ENCODE data around the gene PDE11A.

PDE11A gene

GRCh38 chr2:177921726-177922125, 150.9 kb downstream of the PDE11A start:
- no peak for DNase-seq

GRCh38 chr2:177917169-177917568, 155.4 kb downstream of the PDE11A start:
- DNase-seq: no peak

- no peak for DNase-seq
These were observed 156.2 kb downstream of the PDE11A start for GRCh38 chr2:177916342-177916741.

GRCh38 chr2:177914247-177914646, 158.3 kb downstream of the PDE11A start:
- DNase-seq: no peak

- DNase-seq: no peak
These were observed 162.6 kb downstream of the PDE11A start for GRCh38 chr2:177909962-177910361.

GRCh38 chr2:177908824-177909223, 163.8 kb downstream of the PDE11A start:
- no peak for DNase-seq

- DNase-seq: peak; percentile 55
These were observed 164.4 kb downstream of the PDE11A start for GRCh38 chr2:177908182-177908581.

GRCh38 chr2:177906041-177906718, 166.4 kb downstream of the PDE11A start:
- peak; percentile 67 for DNase-seq

GRCh38 chr2:177905640-177906039, 166.9 kb downstream of the PDE11A start:
- no peak for DNase-seq

- no peak for DNase-seq
These were observed 170.0 kb downstream of the PDE11A start for GRCh38 chr2:177902395-177903163.

GRCh38 chr2:177900082-177900481, 172.5 kb downstream of the PDE11A start:
- no peak for DNase-seq

- DNase-seq: no peak
These were observed 175.3 kb downstream of the PDE11A start for GRCh38 chr2:177897278-177897677.

GRCh38 chr2:177896587-177896986, 176.0 kb downstream of the PDE11A start:
- no peak for DNase-seq

- DNase-seq: no peak
These were observed 178.0 kb downstream of the PDE11A start for GRCh38 chr2:177894546-177894945.

GRCh38 chr2:177893880-177894279, 178.7 kb downstream of the PDE11A start:
- DNase-seq: no peak

- no peak for DNase-seq
These were observed 181.0 kb downstream of the PDE11A start for GRCh38 chr2:177891533-177891932.

GRCh38 chr2:177889818-177890460, 182.6 kb downstream of the PDE11A start:
- DNase-seq: no peak

GRCh38 chr2:177888581-177888980, 184.0 kb downstream of the PDE11A start:
- no peak for DNase-seq

- no peak for DNase-seq
These were observed 184.9 kb downstream of the PDE11A start for GRCh38 chr2:177887722-177888121.

GRCh38 chr2:177886824-177887223, 185.8 kb downstream of the PDE11A start:
- DNase-seq: no peak

- DNase-seq: no peak
These were observed 186.6 kb downstream of the PDE11A start for GRCh38 chr2:177885828-177886466.

- DNase-seq: peak; percentile 5
These were observed 189.4 kb downstream of the PDE11A start for GRCh38 chr2:177883177-177883576.

GRCh38 chr2:177882501-177882900, 190.1 kb downstream of the PDE11A start:
- no peak for DNase-seq

Measured in GDM1 (cell line).